VCaP (cell line): ENCODE data around the gene JDP2.
A peak's percentile ranks its signal among the peaks of the same experiment; 100 is the strongest.

Experiments used
- H3K27ac ChIP-seq: fragments of 450-650 bp; 2 replicates; pipeline ENCODE4 v1.5.1; 2017
- TF ChIP-seq, protein P1 (sequence below): fragments of 450-650 bp; conservative IDR thresholded peaks from 2 replicates; pipeline ENCODE4 v1.5.1; 2017; ENCODE audit warnings: mild to moderate bottlenecking, moderate library complexity

Gene JDP2

DNA sequence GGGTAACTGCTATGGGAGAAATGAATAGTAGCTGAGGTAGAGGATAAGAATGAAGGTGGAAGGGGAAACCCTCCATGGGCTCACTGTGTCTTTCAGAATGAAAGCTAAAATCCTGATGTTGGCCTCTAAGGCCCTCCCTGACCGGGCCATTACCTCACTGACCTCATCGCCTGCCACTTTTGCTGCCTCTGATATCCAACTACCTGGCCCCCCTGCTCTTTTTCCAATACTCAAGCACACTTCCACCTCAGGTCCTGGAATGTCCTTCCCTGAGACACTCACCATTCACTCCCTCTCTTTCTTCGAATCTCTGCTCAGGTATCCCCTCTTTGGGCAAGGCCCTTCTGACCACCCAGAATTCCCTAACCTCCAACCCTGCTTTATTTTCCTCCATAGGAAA, 93.0 kb downstream of the JDP2 start:
- TF ChIP-seq, protein P1, sequence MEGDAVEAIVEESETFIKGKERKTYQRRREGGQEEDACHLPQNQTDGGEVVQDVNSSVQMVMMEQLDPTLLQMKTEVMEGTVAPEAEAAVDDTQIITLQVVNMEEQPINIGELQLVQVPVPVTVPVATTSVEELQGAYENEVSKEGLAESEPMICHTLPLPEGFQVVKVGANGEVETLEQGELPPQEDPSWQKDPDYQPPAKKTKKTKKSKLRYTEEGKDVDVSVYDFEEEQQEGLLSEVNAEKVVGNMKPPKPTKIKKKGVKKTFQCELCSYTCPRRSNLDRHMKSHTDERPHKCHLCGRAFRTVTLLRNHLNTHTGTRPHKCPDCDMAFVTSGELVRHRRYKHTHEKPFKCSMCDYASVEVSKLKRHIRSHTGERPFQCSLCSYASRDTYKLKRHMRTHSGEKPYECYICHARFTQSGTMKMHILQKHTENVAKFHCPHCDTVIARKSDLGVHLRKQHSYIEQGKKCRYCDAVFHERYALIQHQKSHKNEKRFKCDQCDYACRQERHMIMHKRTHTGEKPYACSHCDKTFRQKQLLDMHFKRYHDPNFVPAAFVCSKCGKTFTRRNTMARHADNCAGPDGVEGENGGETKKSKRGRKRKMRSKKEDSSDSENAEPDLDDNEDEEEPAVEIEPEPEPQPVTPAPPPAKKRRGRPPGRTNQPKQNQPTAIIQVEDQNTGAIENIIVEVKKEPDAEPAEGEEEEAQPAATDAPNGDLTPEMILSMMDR = no peak
- peak overlapping the region; percentile 91 for H3K27ac ChIP-seq

DNA sequence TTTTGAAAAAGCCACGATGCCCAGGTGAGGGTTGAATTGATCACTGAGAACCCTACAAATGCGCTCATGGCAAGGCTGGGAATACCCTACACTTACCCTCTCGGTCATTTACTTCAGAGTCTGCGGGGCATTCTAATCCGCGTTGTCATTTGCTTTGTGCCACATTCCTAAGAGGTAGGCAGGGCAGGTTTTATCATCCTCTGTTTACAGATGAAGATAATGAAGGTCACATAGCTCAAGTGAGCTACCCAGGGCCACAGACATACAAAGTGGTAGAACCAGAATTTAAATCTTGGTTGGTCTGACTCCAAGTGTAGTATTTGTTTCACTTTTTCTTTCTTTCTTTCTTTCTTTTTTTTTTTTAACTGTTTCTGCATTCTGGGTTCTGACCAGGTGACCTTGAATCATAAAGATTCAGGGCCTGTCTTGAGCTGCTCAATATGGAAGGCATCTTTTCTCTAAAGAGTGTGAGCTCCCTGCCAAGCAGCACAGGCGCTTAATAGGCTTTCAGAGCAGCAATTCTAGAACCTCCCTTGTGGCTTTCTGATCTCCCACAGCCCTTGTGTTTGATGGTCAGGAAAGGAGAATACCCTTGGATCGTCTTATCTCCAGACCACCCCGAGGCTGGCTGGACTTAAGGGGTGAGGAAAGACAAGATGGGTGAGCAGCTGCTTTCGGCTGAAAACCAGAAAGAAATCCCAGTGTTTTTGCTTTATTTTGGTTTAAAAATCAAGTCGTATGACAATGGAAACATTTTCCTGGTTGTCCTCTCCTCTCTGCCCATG, 93.8 kb downstream of the JDP2 start:
- H3K27ac ChIP-seq = peak overlapping the region; percentile 91
- TF ChIP-seq, protein P1 = no peak

- H3K27ac ChIP-seq = peak within 1 kb of the TSS; percentile 91
- TF ChIP-seq, protein P1 = no peak
Measured at GRCh38 chr14:75522224-75522982, 94.6 kb downstream of the JDP2 start, which contains the start of gene BATF. Gene BATF (plus strand): TSS chr14:75522469. CDS start chr14:75522683, 214 bp downstream.

- peak overlapping the region; percentile 91 for H3K27ac ChIP-seq
- TF ChIP-seq, protein P1 = no peak
Measured at GRCh38 chr14:75522983-75523318, 95.1 kb downstream of the JDP2 start.
